Stimulated activated CD4-positive, alpha-beta T cell treated with anti-CD3 and anti-CD28 coated beads, Interleukin-1b, Interleukin-23, amount 100 ng/mL, for 4 hours (primary cell): Measurements from ENCODE around the gene SORCS2.

Experiments used
- DNase-seq, 2 donors: peaks; one replicate each; pipeline ENCODE4 v3.0.0-alpha.2; 2020; ENCODE audit warnings: low read depth in 2 of 2

Gene SORCS2

GRCh38 chr4:7609316-7609715 is 417.0 kb downstream of the SORCS2 start:
- no peak for DNase-seq

- DNase-seq = no peak
Measured at GRCh38 chr4:7610022-7610670, 417.8 kb downstream of the SORCS2 start.

GRCh38 chr4:7610841-7611240 is 418.5 kb downstream of the SORCS2 start:
- DNase-seq = no peak

- no peak for DNase-seq
Measured at GRCh38 chr4:7612311-7612897, 420.1 kb downstream of the SORCS2 start.

DNA sequence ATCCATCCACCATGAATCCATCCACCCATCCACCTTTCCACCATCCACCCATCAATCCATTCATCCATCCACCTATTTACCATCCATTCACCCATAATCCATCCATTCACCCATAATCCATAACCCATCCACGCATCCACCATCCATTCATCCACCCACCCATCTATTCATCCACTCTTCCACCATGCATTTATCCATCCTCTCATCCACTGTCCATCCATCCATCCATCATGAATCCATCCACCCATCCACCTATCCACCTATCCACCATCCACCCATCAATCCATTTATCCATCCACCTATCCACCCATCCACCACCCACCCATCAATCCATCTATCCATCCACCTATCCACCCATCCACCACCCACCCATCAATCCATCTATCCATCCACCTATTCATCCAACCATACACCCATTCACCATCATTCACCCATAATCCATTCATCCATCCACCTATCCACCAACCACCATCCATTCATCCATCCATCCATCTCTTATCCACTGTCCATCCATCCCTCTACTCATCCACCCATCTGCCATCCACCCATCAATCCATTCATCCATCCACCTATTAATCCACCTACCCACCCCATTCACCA is 422.1 kb downstream of the SORCS2 start:
- no peak for DNase-seq

GRCh38 chr4:7616193-7616592 is 423.9 kb downstream of the SORCS2 start:
- no peak for DNase-seq

DNA sequence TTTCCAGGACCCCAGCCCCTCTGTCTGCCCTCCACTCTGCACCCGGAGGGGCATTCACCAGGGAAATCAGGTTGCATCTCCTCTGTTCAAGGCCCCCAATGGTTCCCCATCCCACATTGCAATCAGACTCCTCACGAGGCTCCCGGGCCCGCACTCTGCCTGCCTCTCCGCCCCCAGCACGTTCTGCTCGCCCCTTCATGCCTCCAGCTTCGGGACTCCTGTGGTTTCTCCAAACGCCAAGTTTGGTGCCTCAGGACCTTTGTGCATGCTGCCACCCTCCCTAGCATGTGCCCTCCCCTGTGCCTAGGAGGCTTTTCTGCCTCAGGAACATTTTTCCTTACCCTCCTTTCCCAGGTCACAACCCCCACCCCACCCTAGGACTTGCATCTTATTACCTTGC is 426.0 kb downstream of the SORCS2 start:
- no peak for DNase-seq

DNA sequence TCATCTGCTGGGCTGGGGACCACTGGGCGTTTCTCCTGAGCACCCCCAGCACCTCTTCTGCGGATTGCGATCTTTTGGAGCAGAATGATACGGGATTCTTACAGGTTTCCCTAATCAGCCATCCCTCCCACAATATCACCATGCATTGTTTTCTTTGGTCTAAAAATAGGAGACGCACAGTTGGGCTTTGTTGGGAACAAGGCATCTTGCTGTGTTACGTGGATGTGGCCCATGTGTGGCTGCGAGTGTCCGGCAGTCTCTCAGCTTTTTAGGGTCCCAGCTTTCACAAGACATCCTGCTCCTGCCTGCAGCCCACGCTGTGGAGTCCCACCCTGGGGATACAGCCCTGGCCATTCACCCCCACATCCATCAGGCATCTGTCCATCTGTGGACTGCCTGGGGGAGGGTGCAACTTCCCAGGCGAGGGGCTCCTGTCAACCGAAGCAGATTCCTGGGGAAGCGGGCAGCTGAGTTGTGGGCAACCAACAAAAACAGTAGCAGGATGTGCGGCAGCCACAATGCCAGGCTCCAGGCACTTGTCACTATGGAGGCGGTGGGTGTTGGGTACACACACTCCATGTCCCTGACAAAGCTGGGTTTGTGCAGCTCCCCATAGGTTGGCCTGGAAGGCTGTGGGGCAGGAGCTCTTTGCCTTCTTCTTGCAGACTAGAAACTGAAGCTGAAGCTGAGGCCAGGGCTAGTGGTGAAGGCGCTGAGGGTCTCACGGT is 427.9 kb downstream of the SORCS2 start:
- no peak for DNase-seq

- DNase-seq = no peak
Measured at GRCh38 chr4:7620814-7621176, 428.5 kb downstream of the SORCS2 start.

DNA sequence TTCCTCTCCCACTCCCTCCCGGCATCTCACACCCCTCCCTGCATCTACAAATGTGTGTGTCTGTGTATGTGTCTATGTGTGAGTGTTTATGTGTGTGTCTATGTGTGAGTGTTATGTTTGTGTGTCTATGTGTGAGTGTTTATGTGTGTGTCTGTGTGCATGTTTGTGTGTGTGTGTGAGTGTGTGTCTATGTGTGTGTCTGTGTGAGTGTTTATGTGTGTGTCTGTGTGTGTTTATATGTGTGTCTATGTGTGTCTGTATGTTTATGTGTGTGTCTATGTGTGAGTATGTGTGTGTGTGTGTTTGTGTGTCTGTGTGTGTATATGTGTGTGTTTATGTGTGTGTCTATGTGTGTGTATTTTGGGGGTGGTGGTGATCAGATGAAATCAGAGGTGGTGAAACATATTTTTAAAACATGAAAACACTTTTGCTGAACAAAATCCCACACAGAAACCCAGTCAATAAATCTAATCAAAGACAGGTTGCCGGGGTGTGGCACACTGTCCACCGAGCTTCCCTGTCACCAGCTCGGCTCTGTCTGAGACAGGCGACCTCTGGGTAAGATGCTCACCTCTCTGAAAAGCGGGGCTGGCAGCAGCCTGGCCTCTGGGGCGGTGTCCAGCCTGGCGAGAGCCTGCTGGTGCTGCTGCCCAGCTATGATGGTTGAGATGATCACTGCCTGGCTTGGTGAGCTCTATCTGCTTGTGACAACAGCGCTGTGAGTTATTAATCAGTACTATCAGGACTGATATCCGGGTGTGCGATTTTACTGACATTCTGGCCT is 429.1 kb downstream of the SORCS2 start:
- DNase-seq = no peak

DNA sequence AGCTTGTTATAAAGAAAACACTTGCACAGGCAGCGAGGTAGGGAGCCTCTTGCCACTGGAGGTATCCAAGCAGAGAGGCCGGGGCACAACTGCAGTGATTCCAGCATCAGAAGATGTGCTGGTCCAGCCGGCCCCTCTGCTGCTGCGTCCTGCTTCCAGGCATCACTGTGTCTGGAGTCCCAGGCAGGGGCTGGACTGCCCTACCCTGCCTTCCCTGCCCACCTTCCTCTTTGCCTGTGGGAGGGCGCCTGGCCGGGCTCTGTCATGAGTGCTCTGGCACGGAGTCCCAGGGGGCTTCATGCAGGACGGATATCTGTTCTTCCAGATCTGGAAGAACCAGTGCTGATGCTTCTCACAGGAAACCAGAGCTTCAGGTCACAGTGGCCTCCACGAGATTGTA is 430.0 kb downstream of the SORCS2 start:
- no peak for DNase-seq

DNA sequence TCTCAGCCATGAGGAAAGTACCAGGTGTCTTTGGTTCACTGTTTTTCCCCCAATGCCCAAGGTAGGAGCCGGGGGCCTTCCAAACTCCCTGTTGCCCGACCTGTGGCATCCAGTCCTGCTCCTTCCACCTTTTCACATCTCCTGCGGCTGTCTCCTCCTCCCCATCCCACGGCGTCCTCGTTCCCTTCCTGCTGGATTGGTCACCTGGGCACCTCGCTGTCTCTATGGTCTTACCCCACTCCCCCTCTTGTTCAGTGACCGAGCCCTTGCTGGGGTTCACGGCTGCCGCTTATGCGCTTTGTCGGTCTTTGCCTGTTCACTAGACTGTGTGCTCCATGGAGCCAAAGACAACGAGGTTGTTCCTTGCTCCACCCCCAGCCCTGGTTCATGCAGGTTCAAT is 431.1 kb downstream of the SORCS2 start:
- DNase-seq = no peak

DNA sequence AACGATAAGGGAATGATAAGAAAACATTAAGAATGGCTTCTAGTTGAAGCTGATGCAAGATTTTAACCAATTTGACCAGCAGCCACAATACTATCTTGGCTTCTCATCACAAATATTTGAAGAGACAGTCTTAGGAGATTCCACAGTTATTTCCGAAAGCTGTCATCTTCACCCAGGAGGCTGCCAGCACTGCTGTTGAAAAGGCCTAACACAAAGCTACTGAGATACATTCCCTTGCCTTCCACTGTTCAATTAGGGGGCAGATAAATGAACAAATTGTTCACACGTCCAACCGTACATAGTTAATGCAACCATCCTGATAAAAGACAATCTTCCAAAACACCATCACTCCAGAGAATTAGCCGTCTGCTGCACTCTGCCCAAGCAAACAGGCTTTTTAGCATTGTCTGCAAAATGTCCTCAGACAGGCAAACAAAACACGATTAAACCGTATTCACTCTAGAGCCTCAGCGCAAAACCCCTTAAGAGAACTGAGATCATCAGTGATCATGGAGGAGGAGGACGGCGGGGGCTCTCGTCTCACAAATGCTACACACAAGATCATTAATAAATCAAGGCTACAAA is 432.1 kb downstream of the SORCS2 start:
- DNase-seq = no peak

GRCh38 chr4:7625071-7625470 is 432.7 kb downstream of the SORCS2 start:
- DNase-seq = no peak

DNA sequence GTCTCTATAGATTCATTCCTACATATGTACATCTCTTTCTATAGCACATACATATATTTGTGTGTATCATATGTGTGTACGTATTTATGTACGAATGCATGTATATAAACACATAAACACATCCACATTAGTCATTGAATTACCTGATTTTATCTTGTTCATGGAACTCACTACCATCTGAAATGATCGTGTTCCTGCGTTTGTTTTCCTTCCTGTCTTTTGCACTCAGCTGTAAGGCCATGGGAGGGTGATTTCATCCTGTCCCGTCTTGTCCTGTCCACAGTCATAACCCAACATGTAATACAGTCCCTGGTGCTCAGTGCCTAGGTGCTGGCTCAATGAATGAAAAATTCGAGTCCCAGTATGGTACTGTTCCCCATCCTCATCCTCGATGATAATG is 434.2 kb downstream of the SORCS2 start:
- no peak for DNase-seq

GRCh38 chr4:7627251-7628250 is 435.2 kb downstream of the SORCS2 start:
- DNase-seq = no peak

- no peak for DNase-seq
Measured at GRCh38 chr4:7628432-7628831, 436.1 kb downstream of the SORCS2 start.

- no peak for DNase-seq
Measured at GRCh38 chr4:7629501-7630254, 437.3 kb downstream of the SORCS2 start.

- no peak for DNase-seq
Measured at GRCh38 chr4:7630568-7631287, 438.4 kb downstream of the SORCS2 start.
